ENCODE measurements around the gene ZRANB1. TPM values are rescaled to one million over a fixed set of nuclear protein-coding genes. Genes with fewer than 3 reads are reported as not detected.

The ZRANB1 gene
- total and polyA plus RNA-seq, 7 experiments from 2014 or later = 7.3 to 26.4 (median 17.3) TPM

GRCh38 chr10:125011171-125011925, 69.4 kb downstream of the ZRANB1 start:
- DNase-seq = no peak
- Mint-ChIP-seq H3K27ac (no peak overlapping the region), H3K4me3 (no peak overlapping the region), H3K27me3 (peaks cover 0 to 13% (median 5%) of the 10 kb centered on the region in 5 donors), H3K4me1 (peaks cover 0 to 9% (median 0%) of the 10 kb centered on the region in 7 donors), H3K9me3 (no peaks in the 10 kb centered on the region), H3K36me3 (no peaks in the 10 kb centered on the region)
- POLR2A ChIA-PET = no interaction called here
- Histone ChIP-seq H3K9me3 (ENCODE audit: control insufficient read depth in 2 of 3, low read length in 3 of 3) (no peaks in the 10 kb centered on the region), H3K4me1 (ENCODE audit: control insufficient read depth in 2 of 2, insufficient read depth in 2 of 2, low read length in 2 of 2) (no peaks in the 10 kb centered on the region), H3K36me3 (ENCODE audit: control insufficient read depth in 2 of 3, insufficient read depth in 3 of 3, low read length in 3 of 3) (no peaks in the 10 kb centered on the region), H3K27ac (ENCODE audit: low read depth, low read length) (no peak overlapping the region), H3K4me3 (ENCODE audit: low read length) (no peak overlapping the region), H3K27me3 (ENCODE audit: control insufficient read depth in 2 of 2, insufficient read depth in 2 of 2, low read length in 2 of 2) (no peaks in the 10 kb centered on the region)
- ATAC-seq = no peak
- intact Hi-C loops (cut with micrococcal nuclease) = no loop called here
- CTCF ChIA-PET = no interaction called here

- H3K27ac ChIP-seq (ENCODE audit: low read depth, low read length) = no peak overlapping the region
- ATAC-seq (no peak), DNase-seq (no peak)
- Mint-ChIP-seq H3K36me3 (no peaks in the 10 kb centered on the region), H3K27me3 (peaks cover 0 to 17% (median 9%) of the 10 kb centered on the region in 5 donors), H3K9me3 (no peaks in the 10 kb centered on the region), H3K4me1 (peaks cover 0 to 9% (median 0%) of the 10 kb centered on the region in 7 donors), H3K4me3 (no peak overlapping the region), H3K27ac (no peak overlapping the region)
- no peaks in the 10 kb centered on the region for H3K36me3 ChIP-seq (ENCODE audit: control insufficient read depth in 2 of 3, insufficient read depth in 3 of 3, low read length in 3 of 3)
- ChIA-PET POLR2A (no interaction called here), CTCF (no interaction called here)
- H3K4me3 ChIP-seq (ENCODE audit: low read length) = no peak overlapping the region
- H3K27me3 ChIP-seq (ENCODE audit: control insufficient read depth in 2 of 2, insufficient read depth in 2 of 2, low read length in 2 of 2) = no peaks in the 10 kb centered on the region
- H3K9me3 ChIP-seq (ENCODE audit: control insufficient read depth in 2 of 3, low read length in 3 of 3) = no peaks in the 10 kb centered on the region
- intact Hi-C loops (cut with micrococcal nuclease) = no loop called here
- no peaks in the 10 kb centered on the region for H3K4me1 ChIP-seq (ENCODE audit: control insufficient read depth in 2 of 2, insufficient read depth in 2 of 2, low read length in 2 of 2)
Observed at GRCh38 chr10:125011926-125012705, 70.2 kb downstream of the ZRANB1 start.

GRCh38 chr10:125012851-125013528, 71.1 kb downstream of the ZRANB1 start:
- H3K36me3 ChIP-seq (ENCODE audit: control insufficient read depth in 2 of 3, insufficient read depth in 3 of 3, low read length in 3 of 3) = no peaks in the 10 kb centered on the region
- Mint-ChIP-seq H3K36me3 (no peaks in the 10 kb centered on the region), H3K27me3 (peaks cover 0 to 17% (median 9%) of the 10 kb centered on the region in 5 donors), H3K9me3 (no peaks in the 10 kb centered on the region), H3K4me1 (peaks cover 0 to 9% (median 0%) of the 10 kb centered on the region in 7 donors), H3K27ac (no peak overlapping the region), H3K4me3 (no peak overlapping the region)
- no peaks in the 10 kb centered on the region for H3K9me3 ChIP-seq (ENCODE audit: control insufficient read depth in 2 of 3, low read length in 3 of 3)
- DNase-seq = no peak
- no peak overlapping the region for H3K27ac ChIP-seq (ENCODE audit: low read depth, low read length)
- no peak for ATAC-seq
- no peaks in the 10 kb centered on the region for H3K4me1 ChIP-seq (ENCODE audit: control insufficient read depth in 2 of 2, insufficient read depth in 2 of 2, low read length in 2 of 2)
- no peaks in the 10 kb centered on the region for H3K27me3 ChIP-seq (ENCODE audit: control insufficient read depth in 2 of 2, insufficient read depth in 2 of 2, low read length in 2 of 2)
- no peak overlapping the region for H3K4me3 ChIP-seq (ENCODE audit: low read length)
- ChIA-PET POLR2A (no interaction called here), CTCF (no interaction called here)
- intact Hi-C loops (cut with micrococcal nuclease) = no loop called here

GRCh38 chr10:125013529-125013872, 71.6 kb downstream of the ZRANB1 start:
- no peak for ATAC-seq
- H3K27me3 Mint-ChIP-seq = peaks cover 0 to 17% (median 9%) of the 10 kb centered on the region in 5 donors
- Histone ChIP-seq H3K4me1 (ENCODE audit: control insufficient read depth in 2 of 2, insufficient read depth in 2 of 2, low read length in 2 of 2) (no peaks in the 10 kb centered on the region), H3K9me3 (ENCODE audit: control insufficient read depth in 2 of 3, low read length in 3 of 3) (no peaks in the 10 kb centered on the region), H3K27ac (ENCODE audit: low read depth, low read length) (no peak overlapping the region), H3K4me3 (ENCODE audit: low read length) (no peak overlapping the region), H3K27me3 (ENCODE audit: control insufficient read depth in 2 of 2, insufficient read depth in 2 of 2, low read length in 2 of 2) (no peaks in the 10 kb centered on the region), H3K36me3 (ENCODE audit: control insufficient read depth in 2 of 3, insufficient read depth in 3 of 3, low read length in 3 of 3) (no peaks in the 10 kb centered on the region)
- no peak overlapping the region for H3K27ac Mint-ChIP-seq
- ChIA-PET CTCF (no interaction called here), POLR2A (no interaction called here)
- H3K4me1 Mint-ChIP-seq = peaks cover 0 to 9% (median 0%) of the 10 kb centered on the region in 7 donors
- H3K4me3 Mint-ChIP-seq = no peak overlapping the region
- H3K9me3 Mint-ChIP-seq = no peaks in the 10 kb centered on the region
- H3K36me3 Mint-ChIP-seq = no peaks in the 10 kb centered on the region
- intact Hi-C loops (cut with micrococcal nuclease) = no loop called here
- DNase-seq = no peak

- Mint-ChIP-seq H3K9me3 (peaks cover 0 to 1% (median 0%) of the 10 kb centered on the region in 11 donors), H3K4me3 (peak overlapping the region in 1 of 10 donors; percentile 20), H3K27ac (no peak overlapping the region), H3K36me3 (peaks cover 0 to under 1% (median 0%) of the 10 kb centered on the region in 5 donors), H3K27me3 (peaks cover 0 to 17% (median 8%) of the 10 kb centered on the region in 5 donors), H3K4me1 (peaks cover 0 to 9% (median 0%) of the 10 kb centered on the region in 7 donors)
- Histone ChIP-seq H3K27me3 (ENCODE audit: control insufficient read depth in 2 of 2, insufficient read depth in 2 of 2, low read length in 2 of 2) (no peaks in the 10 kb centered on the region), H3K9me3 (ENCODE audit: control insufficient read depth in 2 of 3, low read length in 3 of 3) (no peaks in the 10 kb centered on the region), H3K36me3 (ENCODE audit: control insufficient read depth in 2 of 3, insufficient read depth in 3 of 3, low read length in 3 of 3) (no peaks in the 10 kb centered on the region), H3K27ac (ENCODE audit: low read depth, low read length) (no peak overlapping the region), H3K4me1 (ENCODE audit: control insufficient read depth in 2 of 2, insufficient read depth in 2 of 2, low read length in 2 of 2) (no peaks in the 10 kb centered on the region), H3K4me3 (ENCODE audit: low read length) (no peak overlapping the region)
- no peak for ATAC-seq
- DNase-seq = no peak
- intact Hi-C loops (cut with micrococcal nuclease) = no loop called here
- CTCF ChIA-PET = interaction anchor here (0.5 kb wide), 1 partner anchor 349 kb away, joined by 3 read pairs; no protein-coding TSS in a partner anchor
- POLR2A ChIA-PET = no interaction called here
Observed at GRCh38 chr10:125014086-125014830, 72.3 kb downstream of the ZRANB1 start.

GRCh38 chr10:125014836-125015355, 73.0 kb downstream of the ZRANB1 start:
- H3K36me3 Mint-ChIP-seq = peaks cover 0 to 5% (median 0%) of the 10 kb centered on the region in 5 donors
- Histone ChIP-seq H3K4me3 (ENCODE audit: low read length) (no peak overlapping the region), H3K36me3 (ENCODE audit: control insufficient read depth in 2 of 3, insufficient read depth in 3 of 3, low read length in 3 of 3) (no peaks in the 10 kb centered on the region), H3K4me1 (ENCODE audit: control insufficient read depth in 2 of 2, insufficient read depth in 2 of 2, low read length in 2 of 2) (no peaks in the 10 kb centered on the region), H3K27ac (ENCODE audit: low read depth, low read length) (no peak overlapping the region), H3K9me3 (ENCODE audit: control insufficient read depth in 2 of 3, low read length in 3 of 3) (no peaks in the 10 kb centered on the region), H3K27me3 (ENCODE audit: control insufficient read depth in 2 of 2, insufficient read depth in 2 of 2, low read length in 2 of 2) (no peaks in the 10 kb centered on the region)
- H3K27ac Mint-ChIP-seq = no peak overlapping the region
- H3K27me3 Mint-ChIP-seq = peaks cover 0 to 17% (median 8%) of the 10 kb centered on the region in 5 donors
- intact Hi-C loops (cut with micrococcal nuclease) = no loop called here
- peaks cover 0 to 7% (median 0%) of the 10 kb centered on the region in 11 donors for H3K9me3 Mint-ChIP-seq
- peaks cover 0 to 9% (median 0%) of the 10 kb centered on the region in 7 donors for H3K4me1 Mint-ChIP-seq
- peak overlapping the region in 1 of 10 donors; percentile 20 for H3K4me3 Mint-ChIP-seq
- POLR2A ChIA-PET = no interaction called here
- ATAC-seq (no peak), DNase-seq (no peak)
- CTCF ChIA-PET = no interaction called here
